HepG2 (cell line): ENCODE data around the gene BBC3. TPM values are rescaled to one million over a fixed set of nuclear protein-coding genes. Genes with fewer than 3 reads are reported as not detected.

Experiments
- ASH2L ChIP-seq: fragments of 300-600, 200-600 bp; sonication (generic); IDR thresholded peaks from 2 replicates; pipeline ENCODE4 v1.7.0; 2017; ENCODE audit warnings: low read depth, mild to moderate bottlenecking, moderate library complexity, mixed read lengths, low read length; ENCODE audit not compliant: insufficient read length
- ATF1 ChIP-seq: IDR thresholded peaks from 2 replicates; pipeline ENCODE4 v1.6.1; 2016; ENCODE audit warnings: mild to moderate bottlenecking, control low read depth
- CENPT ChIP-seq: sonication (generic); formaldehyde crosslinking; IDR thresholded peaks from 2 replicates; pipeline ENCODE4 v1.8.0; 2022; ENCODE audit warnings: low read depth, mild to moderate bottlenecking, moderate library complexity, missing genetic modification reagents
- DR1 ChIP-seq: sonication (generic); formaldehyde crosslinking; IDR thresholded peaks from 2 replicates; pipeline ENCODE4 v1.8.0; 2021; ENCODE audit warnings: mild to moderate bottlenecking, missing genetic modification reagents, inconsistent platforms
- ERF ChIP-seq: IDR thresholded peaks from 2 replicates; pipeline ENCODE4 v1.6.1; 2018; ENCODE audit warnings: missing biosample characterization, missing genetic modification reagents
- HES4 ChIP-seq: sonication (generic); formaldehyde crosslinking; IDR thresholded peaks from 2 replicates; pipeline ENCODE4 v1.9.0; 2021; ENCODE audit warnings: mild to moderate bottlenecking, missing genetic modification reagents, borderline replicate concordance
- HMGXB4 ChIP-seq, 2 experiments: sonication (generic) in 1 of 2; formaldehyde crosslinking in 1 of 2; IDR thresholded peaks; 2 replicates each; pipeline versions ENCODE4 v1.4.0 to v1.6.1; 2018 to 2020; ENCODE audit warnings: missing genetic modification reagents in 2 of 2, borderline replicate concordance in 1 of 2, low read depth in 1 of 2, mild to moderate bottlenecking in 1 of 2, missing biosample characterization in 1 of 2
- KDM3A ChIP-seq: IDR thresholded peaks from 2 replicates; pipeline ENCODE4 v1.6.1; 2018; ENCODE audit warnings: low read depth, missing compliant biosample characterization
- SIN3B ChIP-seq: fragments of 150-350 bp; IDR thresholded peaks from 2 replicates; pipeline ENCODE4 v1.6.1; 2014; ENCODE audit warnings: low read length
- SP2 ChIP-seq: sonication (generic); formaldehyde crosslinking; IDR thresholded peaks from 2 replicates; pipeline ENCODE4 v1.5.1; 2020; ENCODE audit warnings: mild to moderate bottlenecking, missing genetic modification reagents
- SP5 ChIP-seq: IDR thresholded peaks from 2 replicates; pipeline ENCODE4 v1.6.1; 2016; ENCODE audit warnings: low read depth, borderline replicate concordance
- SRY ChIP-seq: sonication (generic); formaldehyde crosslinking; IDR thresholded peaks from 2 replicates; pipeline ENCODE4 v1.8.0; 2022; ENCODE audit warnings: mild to moderate bottlenecking, missing genetic modification reagents
- ZBTB26 ChIP-seq: IDR thresholded peaks from 2 replicates; pipeline ENCODE4 v1.6.1; 2016; ENCODE audit warnings: missing compliant biosample characterization, missing genetic modification reagents, borderline replicate concordance
- ZC3H13 ChIP-seq: sonication (generic); formaldehyde crosslinking; IDR thresholded peaks from 2 replicates; pipeline ENCODE4 v1.8.1; 2023; ENCODE audit warnings: mild to moderate bottlenecking, missing genetic modification reagents, moderate library complexity
- ZNF142 ChIP-seq: sonication (generic); formaldehyde crosslinking; IDR thresholded peaks from 2 replicates; pipeline ENCODE4 v1.4.0; 2020; ENCODE audit warnings: missing genetic modification reagents
- ZNF30 ChIP-seq: sonication (generic); formaldehyde crosslinking; IDR thresholded peaks from 2 replicates; pipeline ENCODE4 v1.5.0; 2020; ENCODE audit warnings: mild to moderate bottlenecking, missing genetic modification reagents
- ZNF354B ChIP-seq: sonication (generic); formaldehyde crosslinking; IDR thresholded peaks from 2 replicates; pipeline ENCODE4 v1.8.0; 2022; ENCODE audit warnings: mild to moderate bottlenecking, missing genetic modification reagents
- ZNF484 ChIP-seq: sonication (generic); formaldehyde crosslinking; IDR thresholded peaks from 2 replicates; pipeline ENCODE4 v1.5.1; 2020; ENCODE audit warnings: mild to moderate bottlenecking, low read depth, missing genetic modification reagents, borderline replicate concordance
- ZNF709 ChIP-seq: sonication (generic); formaldehyde crosslinking; IDR thresholded peaks from 2 replicates; pipeline ENCODE4 v1.5.0; 2020; ENCODE audit warnings: mild to moderate bottlenecking, missing genetic modification reagents
- ZSCAN21 ChIP-seq: sonication (generic); formaldehyde crosslinking; IDR thresholded peaks from 2 replicates; pipeline ENCODE4 v1.8.0; 2022; ENCODE audit warnings: mild to moderate bottlenecking, missing genetic modification reagents, moderate library complexity, borderline replicate concordance
- polyA plus RNA-seq, 8 experiments: library from polyadenylated mRNA; depleted of rRNA in 3 of 8; stranded (reverse) in 7 of 8; unstranded in 1 of 8; fragments of >200 nt; fragmentation: Illumina TruSeq in 4 of 8; extraction: Trizol in 4 of 8; gene quantifications; 2 replicates each; pipeline versions ENCODE4 v1.2.1 to v1.2.3, GENCODE V29; 2011 to 2016; ENCODE audit warnings: low read depth in 4 of 8, missing spikeins in 1 of 8, mixed read lengths in 1 of 8; ENCODE audit not compliant: insufficient read depth in 1 of 8
- total RNA-seq, 5 experiments: library from RNA; depleted of rRNA; stranded (reverse); fragments of >200 nt; fragmentation: Illumina TruSeq; extraction: Trizol; gene quantifications; 2 replicates each; pipeline ENCODE4 v1.2.3, GENCODE V29; 2016; ENCODE audit warnings: low read depth in 1 of 5

The BBC3 gene
- total and polyA plus RNA-seq, 2 of the 13 experiments (the other 11 are each of a cell fraction or from before 2014, with no cell fraction given): 6.1 to 8.8 TPM

GRCh38 chr19:47255879-47256692, 25.1 kb upstream of the BBC3 start, which contains the start of gene CCDC9 (continued):
- TF ChIP-seq ZNF142 (peak; percentile 52; the same call in 1 of the 2 replicates), ZC3H13 (CRISPR knock-in tag) (no peak), ZBTB26 (CRISPR knock-in tag) (no peak; the same call in 1 of the 2 replicates), DR1 (CRISPR knock-in tag) (0 out of 2 replicates have a peak, but pooled peaks have one; percentile 1), CENPT (0 out of 2 replicates have a peak, but pooled peaks have one; percentile 29), ZNF354B (CRISPR knock-in tag) (no peak), SP2 (peak; percentile 17; the same call in 1 of the 2 replicates), ASH2L (peak; percentile 26), SRY (CRISPR knock-in tag) (no peak), HES4 (CRISPR knock-in tag) (0 out of 2 replicates have a peak, but pooled peaks have one; percentile 14), ZNF30 (CRISPR knock-in tag) (no peak), ZNF484 (CRISPR knock-in tag) (no peak), ATF1 (CRISPR knock-in tag) (peak; percentile 89), SIN3B (no peak; the same call in 1 of the 2 replicates), HMGXB4 (CRISPR knock-in tag; IDR thresholded peaks at IDR 0.05; ENCODE audit: borderline replicate concordance in 1 of 2, low read depth in 1 of 2) (peak; percentile 38 to 42; a peak in 3 of 4 replicates), KDM3A (CRISPR knock-in tag) (peak; percentile 65; the same call in 1 of the 2 replicates), ZSCAN21 (CRISPR knock-in tag) (0 out of 2 replicates have a peak, but pooled peaks have one; percentile 24), SP5 (CRISPR knock-in tag) (no peak), ERF (CRISPR knock-in tag) (peak; percentile 55; the same call in 1 of the 2 replicates), ZNF709 (CRISPR knock-in tag) (peak; percentile 21; the same call in 1 of the 2 replicates)
